Measurements from ENCODE around the gene DMKN.

DMKN gene

GRCh38 chr19:35461060-35461459, 52.4 kb downstream of the DMKN start:
- no peaks in the 10 kb centered on the region for H3K9me3 Mint-ChIP-seq
- peak overlapping the region; percentile 27 for H3K4me3 Mint-ChIP-seq
- DNase-seq (ENCODE audit: low spot score in 2 of 2) (no peak), ATAC-seq (ENCODE audit: low read depth) (no peak)
- H3K36me3 Mint-ChIP-seq = no peaks in the 10 kb centered on the region
- H3K27me3 Mint-ChIP-seq = no peaks in the 10 kb centered on the region
- H3K27ac Mint-ChIP-seq = peak overlapping the region; percentile 22
- peaks cover 52% of the 10 kb centered on the region for H3K4me1 Mint-ChIP-seq

GRCh38 chr19:35460608-35461007, 52.8 kb downstream of the DMKN start:
- H3K4me1 Mint-ChIP-seq = peaks cover 56% of the 10 kb centered on the region
- peak overlapping the region; percentile 22 for H3K27ac Mint-ChIP-seq

GRCh38 chr19:35459414-35460082, 53.9 kb downstream of the DMKN start:
- Mint-ChIP-seq H3K36me3 (no peaks in the 10 kb centered on the region), H3K4me1 (peaks cover 57% of the 10 kb centered on the region), H3K27me3 (no peaks in the 10 kb centered on the region), H3K9me3 (no peaks in the 10 kb centered on the region), H3K4me3 (peak overlapping the region; percentile 42), H3K27ac (no peak overlapping the region)
- no peak for ATAC-seq (ENCODE audit: low read depth)
- DNase-seq (ENCODE audit: low spot score in 2 of 2) = no peak

More at GRCh38 chr19:35460608-35461007, 52.8 kb downstream of the DMKN start:
- Mint-ChIP-seq H3K36me3 (no peaks in the 10 kb centered on the region), H3K9me3 (no peaks in the 10 kb centered on the region), H3K27me3 (no peaks in the 10 kb centered on the region), H3K4me3 (peak overlapping the region; percentile 27)
- ATAC-seq (ENCODE audit: low read depth) = no peak
- DNase-seq (ENCODE audit: low spot score in 2 of 2) = no peak

DNA sequence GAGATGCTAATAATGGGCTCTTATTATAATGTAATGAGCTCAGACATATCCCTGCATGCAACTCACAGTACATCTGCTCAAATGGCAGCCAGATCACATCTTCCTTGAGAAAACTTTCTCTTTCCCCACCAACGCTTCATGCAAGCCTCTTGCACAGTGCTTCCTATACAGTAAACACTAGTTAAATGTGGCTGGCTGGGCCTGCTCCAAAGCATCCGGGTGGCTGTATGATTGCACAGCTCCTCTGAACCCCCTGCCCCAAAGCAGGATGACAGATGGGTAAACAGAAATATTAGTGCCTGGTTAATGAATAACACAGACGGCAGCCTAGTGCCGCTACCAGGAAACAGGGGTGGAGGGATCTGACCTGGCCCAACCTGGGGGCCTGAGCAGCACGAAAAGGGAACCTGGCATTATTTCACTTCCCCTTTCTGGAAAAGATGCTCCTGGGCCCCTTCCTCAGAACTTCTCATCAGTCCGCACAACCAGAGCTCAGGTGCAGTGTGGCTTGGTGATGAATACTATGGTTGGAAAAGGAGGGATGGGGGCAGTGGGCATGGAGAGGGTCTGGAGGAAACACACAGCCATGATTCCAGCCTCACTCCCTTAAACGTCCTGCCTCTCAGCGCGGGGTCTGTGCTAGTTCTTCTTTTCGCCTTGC, 54.6 kb downstream of the DMKN start:
- Mint-ChIP-seq H3K4me3 (peak overlapping the region; percentile 42), H3K4me1 (peaks cover 54% of the 10 kb centered on the region), H3K27ac (no peak overlapping the region), H3K9me3 (no peaks in the 10 kb centered on the region), H3K36me3 (no peaks in the 10 kb centered on the region), H3K27me3 (no peaks in the 10 kb centered on the region)
- peak; percentile 70 for ATAC-seq (ENCODE audit: low read depth)
- DNase-seq (ENCODE audit: low spot score in 2 of 2) = peak; percentile 34 to 54

DNA sequence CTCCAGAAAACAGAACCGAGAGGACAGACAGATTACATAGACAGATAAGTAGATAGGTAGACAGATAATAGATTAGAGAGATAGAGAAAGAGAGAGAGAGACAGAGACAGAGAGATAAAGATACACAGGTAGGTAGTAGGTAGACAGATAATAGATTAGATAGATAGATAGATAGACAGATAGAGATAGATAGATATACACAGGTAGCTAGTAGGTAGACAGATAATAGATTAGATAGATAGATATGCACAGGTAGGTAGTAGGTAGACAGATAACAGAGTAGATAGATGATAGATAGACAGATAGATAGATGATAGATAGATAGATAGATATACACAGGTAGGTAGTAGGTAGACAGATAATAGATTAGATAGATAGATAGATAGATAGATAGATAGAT, 55.3 kb downstream of the DMKN start:
- Mint-ChIP-seq H3K36me3 (no peaks in the 10 kb centered on the region), H3K4me1 (peaks cover 50% of the 10 kb centered on the region), H3K27ac (no peak overlapping the region), H3K9me3 (no peaks in the 10 kb centered on the region), H3K27me3 (no peaks in the 10 kb centered on the region), H3K4me3 (no peak overlapping the region)
- DNase-seq (ENCODE audit: low spot score in 2 of 2) = no peak
- ATAC-seq (ENCODE audit: low read depth) = no peak

DNA sequence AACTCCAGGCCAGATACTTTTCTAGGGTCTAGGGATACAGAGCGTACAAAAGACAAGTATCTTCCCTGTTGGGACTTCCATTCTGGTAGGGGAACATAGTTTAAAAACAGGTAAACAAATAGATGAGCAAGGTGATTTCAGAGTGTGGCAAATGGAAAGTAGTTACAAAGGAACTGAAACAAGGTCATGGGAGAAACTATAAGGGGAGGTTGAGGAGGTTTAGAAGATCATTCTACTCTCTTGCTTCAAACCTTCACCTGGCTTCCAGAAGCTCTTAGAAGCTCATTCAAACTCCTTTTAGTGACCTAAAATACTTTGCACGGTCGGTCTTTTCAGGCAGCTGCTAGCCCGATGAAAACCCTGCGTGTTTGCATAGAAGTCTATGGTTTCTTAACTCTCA, 56.3 kb downstream of the DMKN start:
- Mint-ChIP-seq H3K4me1 (peaks cover 41% of the 10 kb centered on the region), H3K9me3 (no peaks in the 10 kb centered on the region), H3K27me3 (no peaks in the 10 kb centered on the region), H3K4me3 (no peak overlapping the region), H3K36me3 (no peaks in the 10 kb centered on the region), H3K27ac (no peak overlapping the region)
- DNase-seq (ENCODE audit: low spot score in 2 of 2) (no peak), ATAC-seq (ENCODE audit: low read depth) (peak; percentile 48)

DNA sequence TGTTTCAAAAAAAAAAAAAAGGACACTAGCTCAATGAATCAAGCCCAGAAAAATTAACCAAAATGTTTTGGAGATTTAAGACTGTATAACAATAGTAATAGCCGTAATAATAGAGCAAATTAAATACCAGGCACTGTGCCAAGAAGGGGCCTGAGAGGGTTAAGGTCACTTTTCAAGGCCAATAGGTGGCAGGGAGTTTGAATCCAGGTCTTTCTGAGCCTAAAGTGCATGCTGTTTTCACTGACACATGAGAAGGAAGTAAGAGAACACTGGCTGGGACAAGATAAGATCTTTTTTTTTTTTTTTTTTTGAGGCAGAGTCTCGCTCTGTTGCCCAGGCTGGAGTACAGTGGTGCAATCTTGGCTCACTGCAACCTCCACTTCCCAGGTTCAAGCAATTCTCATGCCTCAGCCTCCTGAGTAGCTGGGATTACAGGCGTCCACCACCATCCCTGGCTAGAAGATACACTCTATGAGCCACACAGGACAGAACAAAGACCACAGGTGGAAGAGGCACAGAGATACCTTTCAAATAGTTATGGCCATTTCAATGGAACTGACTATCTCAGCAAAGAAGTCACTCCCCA, 57.7 kb downstream of the DMKN start:
- no peak for DNase-seq (ENCODE audit: low spot score in 2 of 2)
- H3K4me1 Mint-ChIP-seq = peaks cover 45% of the 10 kb centered on the region
- no peaks in the 10 kb centered on the region for H3K9me3 Mint-ChIP-seq
- H3K4me3 Mint-ChIP-seq = no peak overlapping the region
- H3K36me3 Mint-ChIP-seq = no peaks in the 10 kb centered on the region
- no peak overlapping the region for H3K27ac Mint-ChIP-seq
- ATAC-seq (ENCODE audit: low read depth) = no peak
- H3K27me3 Mint-ChIP-seq = no peaks in the 10 kb centered on the region

DNA sequence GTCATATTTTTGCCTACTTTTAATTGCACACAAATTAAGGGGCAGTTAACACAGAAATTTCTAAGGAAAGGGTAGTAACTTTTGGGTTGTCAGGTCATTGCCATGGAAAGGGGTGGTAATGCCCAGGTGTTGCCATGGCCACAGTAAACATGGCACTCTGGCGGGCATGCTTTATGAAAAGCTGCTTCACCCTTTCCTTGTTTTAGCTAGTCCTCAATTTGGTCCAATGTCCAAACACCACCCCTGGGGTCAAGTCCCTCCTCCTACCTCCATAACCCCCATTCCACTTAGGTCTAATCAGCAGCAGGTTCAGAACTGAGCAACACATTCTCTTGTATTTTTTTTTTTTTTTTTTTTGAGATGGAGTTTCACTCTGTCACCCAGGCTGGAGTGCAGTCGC, 58.8 kb downstream of the DMKN start:
- Mint-ChIP-seq H3K27me3 (no peaks in the 10 kb centered on the region), H3K36me3 (no peaks in the 10 kb centered on the region), H3K9me3 (no peaks in the 10 kb centered on the region), H3K4me3 (no peak overlapping the region), H3K27ac (no peak overlapping the region), H3K4me1 (peaks cover 38% of the 10 kb centered on the region)
- DNase-seq (ENCODE audit: low spot score in 2 of 2) (no peak), ATAC-seq (ENCODE audit: low read depth) (no peak)

DNA sequence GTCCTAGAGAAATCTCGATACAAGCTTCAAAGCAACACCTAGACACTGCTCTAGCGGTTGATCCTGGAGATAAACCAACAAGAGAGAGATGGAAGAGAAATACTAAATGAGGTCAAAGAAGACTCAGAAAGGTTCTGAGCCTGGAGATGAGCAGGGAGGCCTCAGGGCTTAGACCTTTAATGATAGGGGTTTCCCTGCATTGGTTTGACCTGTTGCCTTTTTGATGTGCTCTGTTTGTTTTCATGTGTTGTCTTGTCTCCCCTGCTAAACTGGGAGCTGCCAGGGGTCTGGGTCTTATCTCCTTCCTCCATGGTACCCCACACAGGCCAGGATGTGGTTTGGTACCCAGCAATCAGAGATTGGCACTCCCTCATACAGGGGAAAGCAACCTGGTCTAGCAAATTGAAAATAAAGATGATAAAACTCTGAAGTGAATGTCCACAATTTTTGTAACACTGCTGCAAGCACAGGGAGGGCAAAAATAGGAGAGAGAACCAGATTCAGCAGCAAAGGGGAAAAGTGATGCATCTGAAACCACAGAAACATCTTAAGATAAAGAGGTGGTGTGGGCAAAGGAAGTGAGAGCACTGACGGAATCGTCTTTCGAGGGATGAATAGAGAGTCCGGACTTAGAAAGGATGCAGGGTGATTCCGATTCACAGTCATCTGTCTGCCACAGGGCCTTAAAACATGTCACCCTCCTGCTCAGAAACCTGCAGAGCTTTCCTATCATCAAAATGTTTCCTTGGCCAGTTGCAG, 61.9 kb downstream of the DMKN start:
- DNase-seq (ENCODE audit: low spot score in 2 of 2) (no peak), ATAC-seq (ENCODE audit: low read depth) (no peak)
- no peak overlapping the region for H3K4me3 Mint-ChIP-seq
- no peaks in the 10 kb centered on the region for H3K36me3 Mint-ChIP-seq
- H3K4me1 Mint-ChIP-seq = peaks cover 22% of the 10 kb centered on the region
- no peak overlapping the region for H3K27ac Mint-ChIP-seq
- H3K9me3 Mint-ChIP-seq = no peaks in the 10 kb centered on the region
- peaks cover 2% of the 10 kb centered on the region for H3K27me3 Mint-ChIP-seq

DNA sequence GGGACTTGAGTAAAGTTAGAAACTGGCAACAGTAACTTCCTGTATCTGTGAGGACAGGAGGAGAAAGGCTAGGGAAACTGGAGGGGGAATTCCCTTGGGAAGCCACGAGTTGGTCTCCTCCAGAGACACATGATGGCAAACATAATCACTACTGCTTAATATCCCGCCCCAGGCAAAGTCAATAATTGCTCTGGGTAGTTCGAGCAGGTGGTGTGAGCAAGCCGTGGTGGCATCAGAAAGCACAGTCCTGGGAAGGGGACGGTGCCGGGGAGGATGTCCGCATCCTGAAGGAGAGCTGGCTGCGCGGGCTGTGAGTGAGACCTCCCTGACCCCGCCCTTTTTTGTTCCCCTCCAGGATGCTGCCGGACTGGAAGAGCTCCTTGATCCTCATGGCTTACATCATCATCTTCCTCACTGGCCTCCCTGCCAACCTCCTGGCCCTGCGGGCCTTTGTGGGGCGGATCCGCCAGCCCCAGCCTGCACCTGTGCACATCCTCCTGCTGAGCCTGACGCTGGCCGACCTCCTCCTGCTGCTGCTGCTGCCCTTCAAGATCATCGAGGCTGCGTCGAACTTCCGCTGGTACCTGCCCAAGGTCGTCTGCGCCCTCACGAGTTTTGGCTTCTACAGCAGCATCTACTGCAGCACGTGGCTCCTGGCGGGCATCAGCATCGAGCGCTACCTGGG, 63.9 kb downstream of the DMKN start:
- H3K9me3 Mint-ChIP-seq = no peaks in the 10 kb centered on the region
- DNase-seq (ENCODE audit: low spot score in 2 of 2) (no peak), ATAC-seq (ENCODE audit: low read depth) (no peak)
- H3K4me3 Mint-ChIP-seq = no peak overlapping the region
- H3K27me3 Mint-ChIP-seq = peaks cover 8% of the 10 kb centered on the region
- H3K36me3 Mint-ChIP-seq = no peaks in the 10 kb centered on the region
- H3K4me1 Mint-ChIP-seq = peaks cover 20% of the 10 kb centered on the region
- no peak overlapping the region for H3K27ac Mint-ChIP-seq

DNA sequence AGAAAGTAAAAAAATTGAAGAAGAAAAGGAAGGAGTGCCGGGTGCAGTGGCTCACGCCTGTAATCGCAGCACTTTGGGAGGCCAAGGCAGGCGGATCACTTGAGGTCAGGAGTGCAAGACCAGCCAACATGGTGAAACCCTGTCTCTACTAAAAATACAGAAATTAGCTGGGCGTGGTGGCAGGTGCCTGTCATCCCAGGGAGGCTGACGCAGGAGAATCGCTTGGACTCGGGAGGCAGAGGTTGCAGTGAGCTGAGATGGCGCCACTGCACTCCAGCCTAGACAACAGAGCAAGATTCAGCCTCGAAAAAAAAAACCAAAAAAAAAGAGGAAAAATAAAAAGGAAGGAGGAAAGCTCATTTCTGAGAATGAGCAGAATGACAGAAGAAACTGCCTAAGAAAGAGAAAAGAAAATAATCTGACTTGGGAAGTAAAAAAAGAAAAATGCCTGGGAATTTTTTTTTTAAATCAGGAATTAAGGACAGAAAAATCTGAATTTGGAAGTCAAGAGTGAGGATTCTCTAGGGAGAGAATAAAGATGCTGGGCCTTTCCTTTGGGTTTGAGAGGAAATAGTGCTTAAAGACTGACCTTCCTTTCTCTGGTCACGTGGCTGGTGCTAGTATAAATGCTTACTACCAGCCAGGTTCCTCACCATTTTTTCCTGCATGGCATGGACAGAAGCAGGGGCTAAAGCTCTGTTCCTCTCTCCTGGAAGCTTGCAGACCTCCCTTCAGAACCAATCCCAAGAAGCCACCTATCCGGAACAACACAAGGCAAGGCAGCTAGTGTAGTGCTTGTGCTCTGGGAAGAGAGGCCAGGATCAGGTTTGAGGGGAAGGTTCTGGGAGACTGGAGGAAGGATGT, 65.6 kb downstream of the DMKN start, which contains the start of gene FFAR2:
FFAR2 (plus strand) TSS at position 652 of the 864 bp plus-strand sequence. CDS start 1,458 bp downstream, outside the sequence.
- no peak for ATAC-seq (ENCODE audit: low read depth)
- Mint-ChIP-seq H3K4me3 (no peak within 1 kb of the TSS), H3K9me3 (no peaks in the 10 kb centered on the region), H3K36me3 (no peaks in the 10 kb centered on the region), H3K4me1 (peaks cover 20% of the 10 kb centered on the region), H3K27ac (no peak within 1 kb of the TSS), H3K27me3 (peaks cover 8% of the 10 kb centered on the region)
- no peak for DNase-seq (ENCODE audit: low spot score in 2 of 2)

All from memory B cell (primary cell).